HPDE6-E6E7 (cell line): ENCODE data around the gene AK1.

Experiments used
- DNase-seq: peaks from one replicate; pipeline ENCODE4 v3.0.0; 2011; ENCODE audit warnings: missing footprints; ENCODE audit errors: extremely low spot score

The AK1 gene

GRCh38 chr9:127818574-127818973, 58.9 kb downstream of the AK1 start:
- no peak for DNase-seq

GRCh38 chr9:127817881-127818434, 59.5 kb downstream of the AK1 start:
- no peak for DNase-seq

GRCh38 chr9:127816728-127817127, 60.7 kb downstream of the AK1 start:
- no peak for DNase-seq
